ENCODE data around the gene TRAF7. TPM values are rescaled to one million over a fixed set of nuclear protein-coding genes. Genes with fewer than 3 reads are reported as not detected.

The TRAF7 gene
- total RNA-seq, 1 donor from 2014 or later, result 190 TPM

DNA sequence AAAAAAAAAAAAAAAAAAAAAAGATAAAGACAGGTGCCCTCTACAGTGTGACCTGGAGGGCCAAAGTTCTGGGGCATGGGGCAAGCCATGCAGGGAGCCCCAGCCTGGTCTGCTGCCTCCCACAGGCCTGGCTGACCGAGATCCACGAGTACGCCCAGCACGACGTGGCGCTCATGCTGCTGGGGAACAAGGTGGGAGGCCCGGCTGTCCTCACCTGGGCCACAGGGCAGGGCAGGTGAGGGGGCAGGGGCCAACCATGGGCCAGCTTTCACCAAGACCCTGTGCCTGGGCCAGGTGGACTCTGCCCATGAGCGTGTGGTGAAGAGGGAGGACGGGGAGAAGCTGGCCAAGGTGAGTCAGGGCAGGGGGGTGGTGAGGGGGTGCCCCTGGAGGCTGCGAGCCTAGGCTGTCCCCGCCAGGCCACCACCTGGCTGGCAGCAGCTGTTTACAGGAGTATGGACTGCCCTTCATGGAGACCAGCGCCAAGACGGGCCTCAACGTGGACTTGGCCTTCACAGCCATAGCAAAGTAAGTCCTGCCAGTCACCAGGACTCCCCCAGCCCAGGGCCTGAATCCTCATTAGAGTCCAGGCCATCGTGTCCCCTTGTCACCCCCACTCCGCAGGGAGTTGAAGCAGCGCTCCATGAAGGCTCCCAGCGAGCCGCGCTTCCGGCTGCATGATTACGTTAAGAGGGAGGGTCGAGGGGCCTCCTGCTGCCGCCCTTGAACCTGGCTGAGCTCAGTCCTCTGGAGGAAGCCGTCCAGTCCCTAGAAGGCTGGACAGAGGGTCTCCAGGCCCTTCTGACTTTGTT lies 2.7 kb upstream of the TRAF7 start:
- Mint-ChIP-seq H3K36me3 (ENCODE audit: low read depth, unreplicated experiment) (peaks cover 9% of the 10 kb centered on the region), H3K27me3 (ENCODE audit: unreplicated experiment) (peaks cover 28% of the 10 kb centered on the region), H3K4me3 (ENCODE audit: unreplicated experiment) (peak overlapping the region; percentile 81), H3K27ac (ENCODE audit: unreplicated experiment) (no peak overlapping the region), H3K9me3 (ENCODE audit: unreplicated experiment) (no peaks in the 10 kb centered on the region), H3K4me1 (ENCODE audit: unreplicated experiment) (peaks cover 36% of the 10 kb centered on the region)
- DNase-seq (ENCODE audit: low spot score), result no peak
- TF ChIP-seq, protein P1, sequence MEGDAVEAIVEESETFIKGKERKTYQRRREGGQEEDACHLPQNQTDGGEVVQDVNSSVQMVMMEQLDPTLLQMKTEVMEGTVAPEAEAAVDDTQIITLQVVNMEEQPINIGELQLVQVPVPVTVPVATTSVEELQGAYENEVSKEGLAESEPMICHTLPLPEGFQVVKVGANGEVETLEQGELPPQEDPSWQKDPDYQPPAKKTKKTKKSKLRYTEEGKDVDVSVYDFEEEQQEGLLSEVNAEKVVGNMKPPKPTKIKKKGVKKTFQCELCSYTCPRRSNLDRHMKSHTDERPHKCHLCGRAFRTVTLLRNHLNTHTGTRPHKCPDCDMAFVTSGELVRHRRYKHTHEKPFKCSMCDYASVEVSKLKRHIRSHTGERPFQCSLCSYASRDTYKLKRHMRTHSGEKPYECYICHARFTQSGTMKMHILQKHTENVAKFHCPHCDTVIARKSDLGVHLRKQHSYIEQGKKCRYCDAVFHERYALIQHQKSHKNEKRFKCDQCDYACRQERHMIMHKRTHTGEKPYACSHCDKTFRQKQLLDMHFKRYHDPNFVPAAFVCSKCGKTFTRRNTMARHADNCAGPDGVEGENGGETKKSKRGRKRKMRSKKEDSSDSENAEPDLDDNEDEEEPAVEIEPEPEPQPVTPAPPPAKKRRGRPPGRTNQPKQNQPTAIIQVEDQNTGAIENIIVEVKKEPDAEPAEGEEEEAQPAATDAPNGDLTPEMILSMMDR (IDR thresholded peaks at IDR 0.05; ENCODE audit: unreplicated experiment), result no peak

DNA sequence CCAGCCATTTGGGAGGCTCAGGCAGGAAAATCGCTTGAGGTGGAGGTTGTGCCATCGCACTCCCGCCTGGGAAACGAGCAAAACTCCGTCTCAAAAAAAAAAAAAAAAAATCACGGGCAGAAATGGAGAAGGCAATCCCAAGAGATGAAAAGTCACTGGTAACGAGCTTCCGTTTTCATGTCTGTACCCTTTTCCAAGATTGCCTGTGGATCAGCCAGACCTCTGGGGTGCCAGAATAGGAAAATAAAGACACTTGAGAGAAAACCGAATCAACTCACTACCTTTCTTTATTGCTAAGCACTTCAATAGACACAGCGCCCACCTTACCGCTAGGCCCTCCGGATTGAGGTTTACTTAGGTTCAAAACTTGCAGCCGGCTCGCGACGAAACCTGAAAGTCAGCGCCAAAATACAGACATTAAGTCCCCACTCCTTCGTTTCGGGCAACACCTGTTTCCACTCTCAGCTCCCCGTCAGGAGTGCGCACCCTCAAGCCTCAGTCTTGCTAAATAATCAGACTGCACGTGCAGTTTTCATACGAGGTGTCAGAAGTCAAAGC lies 970 bp upstream of the TRAF7 start:
- Mint-ChIP-seq H3K27me3 (ENCODE audit: unreplicated experiment) (peaks cover 28% of the 10 kb centered on the region), H3K9me3 (ENCODE audit: unreplicated experiment) (no peaks in the 10 kb centered on the region), H3K27ac (ENCODE audit: unreplicated experiment) (peak overlapping the region; percentile 89), H3K36me3 (ENCODE audit: low read depth, unreplicated experiment) (peaks cover 9% of the 10 kb centered on the region), H3K4me1 (ENCODE audit: unreplicated experiment) (peaks cover 50% of the 10 kb centered on the region), H3K4me3 (ENCODE audit: unreplicated experiment) (peak overlapping the region; percentile 93)
- no peak for DNase-seq (ENCODE audit: low spot score)
- TF ChIP-seq, protein P1 (IDR thresholded peaks at IDR 0.05; ENCODE audit: unreplicated experiment), result no peak

DNA sequence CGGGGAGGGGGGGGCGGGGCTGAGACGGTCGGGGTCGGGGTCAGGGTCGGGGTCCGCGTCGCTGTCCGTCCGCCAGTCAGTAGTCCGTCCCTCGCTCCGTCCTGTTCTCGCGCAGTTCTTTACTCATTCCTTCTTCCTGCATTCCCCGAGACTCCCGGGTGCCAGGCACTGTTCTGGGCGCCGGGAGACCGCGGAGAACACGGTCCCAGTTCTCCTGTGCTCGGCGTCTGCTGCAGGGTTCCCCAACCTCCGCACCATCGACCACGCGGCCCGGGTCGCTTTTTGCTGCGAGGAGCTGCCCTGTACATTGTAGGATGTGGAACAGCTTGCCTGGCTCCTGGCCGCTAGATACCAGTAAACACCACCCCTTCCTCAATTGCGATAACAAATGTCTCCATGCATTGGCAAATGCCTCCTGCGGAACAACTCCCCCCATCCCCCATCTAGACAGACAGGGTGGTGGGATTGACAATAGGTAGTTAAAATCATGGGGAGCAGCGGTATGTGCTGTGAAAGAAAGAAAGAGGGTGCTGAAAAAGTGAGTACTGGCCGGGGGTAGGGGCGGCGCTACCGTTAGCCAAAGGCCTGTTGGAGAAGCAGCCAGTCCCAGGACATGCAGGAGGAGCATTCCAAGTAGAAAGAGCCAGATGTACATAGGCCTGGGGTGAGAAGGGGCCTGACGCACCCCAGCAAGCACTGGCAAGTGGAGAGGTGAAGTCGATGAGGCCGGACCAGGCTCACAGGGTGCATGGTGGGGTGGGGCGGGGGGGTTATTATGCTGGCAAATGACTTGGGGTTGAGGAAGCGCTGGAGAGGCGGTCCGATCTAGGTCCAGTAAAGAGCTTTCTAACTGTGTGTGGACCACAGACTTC lies 631 bp downstream of the TRAF7 start:
- Mint-ChIP-seq H3K36me3 (ENCODE audit: low read depth, unreplicated experiment) (peaks cover 9% of the 10 kb centered on the region), H3K4me3 (ENCODE audit: unreplicated experiment) (peak overlapping the region; percentile 98), H3K9me3 (ENCODE audit: unreplicated experiment) (no peaks in the 10 kb centered on the region), H3K27ac (ENCODE audit: unreplicated experiment) (peak overlapping the region; percentile 92), H3K27me3 (ENCODE audit: unreplicated experiment) (peaks cover 28% of the 10 kb centered on the region), H3K4me1 (ENCODE audit: unreplicated experiment) (peaks cover 44% of the 10 kb centered on the region)
- TF ChIP-seq, protein P1 (IDR thresholded peaks at IDR 0.05; ENCODE audit: unreplicated experiment), result no peak
- no peak for DNase-seq (ENCODE audit: low spot score)

DNA sequence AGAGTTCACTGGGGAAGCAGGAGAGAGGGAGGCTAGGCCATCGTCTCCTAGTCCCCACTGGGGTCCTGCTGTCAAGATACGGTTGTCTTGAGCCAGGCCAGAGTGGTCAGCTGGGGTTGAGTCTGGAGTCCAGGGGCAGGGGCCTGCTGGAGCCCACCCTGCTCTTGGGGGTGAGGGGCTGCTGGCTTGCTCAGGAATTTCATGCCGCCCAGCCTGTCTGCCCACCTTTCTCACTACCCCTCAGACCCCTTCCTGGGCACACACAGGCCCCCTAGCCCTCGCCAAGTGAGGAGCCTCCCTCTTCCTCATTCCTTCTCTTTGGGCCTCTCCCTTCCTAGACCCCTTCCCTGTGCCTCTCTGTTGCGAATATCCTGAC lies 1.3 kb downstream of the TRAF7 start:
- no peak for DNase-seq (ENCODE audit: low spot score)
- Mint-ChIP-seq H3K36me3 (ENCODE audit: low read depth, unreplicated experiment) (peaks cover 9% of the 10 kb centered on the region), H3K27ac (ENCODE audit: unreplicated experiment) (peak overlapping the region; percentile 92), H3K4me1 (ENCODE audit: unreplicated experiment) (peaks cover 41% of the 10 kb centered on the region), H3K4me3 (ENCODE audit: unreplicated experiment) (peak overlapping the region; percentile 98), H3K9me3 (ENCODE audit: unreplicated experiment) (no peaks in the 10 kb centered on the region), H3K27me3 (ENCODE audit: unreplicated experiment) (peaks cover 24% of the 10 kb centered on the region)
- TF ChIP-seq, protein P1 (IDR thresholded peaks at IDR 0.05; ENCODE audit: unreplicated experiment), result no peak

Measured in endothelial cell (in vitro differentiated cells).